Brain microvascular endothelial cell (primary cell): ENCODE measurements around the gene CASQ1.

Experiments used
- DNase-seq: peaks from one replicate; pipeline ENCODE4 v3.0.0-alpha.2; 2020
- H3K27ac ChIP-seq: fragments of 250-450 bp; sonication (Bioruptor Pico); 2 replicates; pipeline ENCODE4 v1.5.1; 2020; ENCODE audit warnings: mild to moderate bottlenecking, moderate library complexity
- H3K27me3 ChIP-seq: fragments of 250-450 bp; sonication (Bioruptor Pico); replicated peaks from 2 replicates; pipeline ENCODE4 v1.5.1; 2020; ENCODE audit warnings: mild to moderate bottlenecking
- H3K36me3 ChIP-seq: fragments of 250-450 bp; sonication (Bioruptor Pico); replicated peaks from 2 replicates; pipeline ENCODE4 v1.5.1; 2020; ENCODE audit warnings: mild to moderate bottlenecking
- H3K4me3 ChIP-seq: 2 replicates; pipeline ENCODE4 v1.5.1; 2011; ENCODE audit warnings: low read depth, mild to moderate bottlenecking, control low read depth, low read length, moderate library complexity
- in situ Hi-C: cut with HindIII; loops from 2 replicates; pipeline ENCODE4 v1.10.0; 2017; ENCODE audit warnings: low sequenced_read_pairs, low pct_ligation_motif_present
- TF ChIP-seq, protein P1 (sequence below): IDR thresholded peaks from 2 replicates; pipeline ENCODE4 v1.5.1; 2011; ENCODE audit warnings: low read depth, mild to moderate bottlenecking, moderate library complexity, low read length, control low read depth, inconsistent platforms; ENCODE audit errors: missing control alignments

Gene CASQ1

DNA sequence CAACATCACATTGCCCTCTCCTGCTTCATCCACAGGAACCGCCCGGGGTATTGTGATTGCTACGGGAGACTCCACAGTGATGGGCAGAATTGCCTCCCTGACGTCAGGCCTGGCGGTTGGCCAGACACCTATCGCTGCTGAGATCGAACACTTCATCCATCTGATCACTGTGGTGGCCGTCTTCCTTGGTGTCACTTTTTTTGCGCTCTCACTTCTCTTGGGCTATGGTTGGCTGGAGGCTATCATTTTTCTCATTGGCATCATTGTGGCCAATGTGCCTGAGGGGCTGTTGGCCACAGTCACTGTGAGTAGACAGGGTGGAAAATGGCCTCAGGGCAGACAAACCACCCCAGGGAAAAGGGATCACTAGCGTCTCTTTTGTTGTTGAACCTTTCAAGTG lies 26.3 kb upstream of the CASQ1 start:
- in situ Hi-C loops, result no loop called here
- Histone ChIP-seq H3K27ac (no peak overlapping the region), H3K27me3 (no peaks in the 10 kb centered on the region), H3K4me3 (no peak overlapping the region), H3K36me3 (no peaks in the 10 kb centered on the region)
- no peak for DNase-seq
- TF ChIP-seq, protein P1, sequence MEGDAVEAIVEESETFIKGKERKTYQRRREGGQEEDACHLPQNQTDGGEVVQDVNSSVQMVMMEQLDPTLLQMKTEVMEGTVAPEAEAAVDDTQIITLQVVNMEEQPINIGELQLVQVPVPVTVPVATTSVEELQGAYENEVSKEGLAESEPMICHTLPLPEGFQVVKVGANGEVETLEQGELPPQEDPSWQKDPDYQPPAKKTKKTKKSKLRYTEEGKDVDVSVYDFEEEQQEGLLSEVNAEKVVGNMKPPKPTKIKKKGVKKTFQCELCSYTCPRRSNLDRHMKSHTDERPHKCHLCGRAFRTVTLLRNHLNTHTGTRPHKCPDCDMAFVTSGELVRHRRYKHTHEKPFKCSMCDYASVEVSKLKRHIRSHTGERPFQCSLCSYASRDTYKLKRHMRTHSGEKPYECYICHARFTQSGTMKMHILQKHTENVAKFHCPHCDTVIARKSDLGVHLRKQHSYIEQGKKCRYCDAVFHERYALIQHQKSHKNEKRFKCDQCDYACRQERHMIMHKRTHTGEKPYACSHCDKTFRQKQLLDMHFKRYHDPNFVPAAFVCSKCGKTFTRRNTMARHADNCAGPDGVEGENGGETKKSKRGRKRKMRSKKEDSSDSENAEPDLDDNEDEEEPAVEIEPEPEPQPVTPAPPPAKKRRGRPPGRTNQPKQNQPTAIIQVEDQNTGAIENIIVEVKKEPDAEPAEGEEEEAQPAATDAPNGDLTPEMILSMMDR, result no peak

DNA sequence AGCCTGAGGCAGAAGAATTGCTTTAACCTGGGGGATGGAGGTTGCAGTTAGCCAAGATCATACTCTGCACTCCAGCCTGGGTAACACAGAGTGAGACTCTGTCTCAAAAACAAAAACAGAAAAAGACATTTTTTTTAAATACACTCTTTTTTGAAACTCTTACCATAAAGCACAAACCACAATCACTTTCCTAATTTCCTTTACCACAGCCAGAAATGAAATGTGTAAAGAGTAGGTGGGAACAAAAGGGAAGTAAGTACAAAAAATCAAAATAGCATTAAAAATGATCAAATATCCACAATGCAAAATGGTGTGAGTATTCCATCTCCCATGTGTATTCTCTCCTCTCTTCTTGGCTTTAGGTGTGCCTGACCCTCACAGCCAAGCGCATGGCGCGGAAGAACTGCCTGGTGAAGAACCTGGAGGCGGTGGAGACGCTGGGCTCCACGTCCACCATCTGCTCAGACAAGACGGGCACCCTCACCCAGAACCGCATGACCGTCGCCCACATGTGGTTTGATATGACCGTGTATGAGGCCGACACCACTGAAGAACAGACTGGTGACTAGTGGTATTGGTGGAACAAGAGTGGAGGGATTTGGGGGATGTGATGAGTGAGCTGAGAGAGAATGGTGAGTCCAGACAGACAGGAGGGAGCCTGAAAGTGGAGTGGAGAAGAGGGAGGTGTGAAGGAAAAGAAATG lies 24.1 kb upstream of the CASQ1 start:
- no peaks in the 10 kb centered on the region for H3K27me3 ChIP-seq
- H3K27ac ChIP-seq, result no peak overlapping the region
- no peak for DNase-seq
- H3K4me3 ChIP-seq, result no peak overlapping the region
- in situ Hi-C loops, result no loop called here
- TF ChIP-seq, protein P1, result no peak
- H3K36me3 ChIP-seq, result no peaks in the 10 kb centered on the region

DNA sequence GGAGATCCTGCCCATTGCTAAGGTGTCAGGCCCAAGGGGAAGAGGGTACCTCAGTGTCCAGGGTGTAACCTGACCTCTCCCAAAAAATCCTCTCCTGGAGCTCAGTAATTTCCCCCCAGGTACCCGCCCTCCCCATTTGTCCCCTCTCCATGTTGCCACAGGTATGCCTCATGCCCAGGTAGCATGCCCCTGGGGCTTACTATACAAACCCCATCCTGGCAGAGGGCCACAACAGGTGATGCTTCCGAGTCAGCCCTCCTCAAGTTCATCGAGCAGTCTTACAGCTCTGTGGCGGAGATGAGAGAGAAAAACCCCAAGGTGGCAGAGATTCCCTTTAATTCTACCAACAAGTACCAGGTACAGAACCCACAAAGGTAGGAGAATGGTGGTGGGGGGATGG lies 23.3 kb upstream of the CASQ1 start:
- TF ChIP-seq, protein P1, result no peak
- no peaks in the 10 kb centered on the region for H3K36me3 ChIP-seq
- H3K27me3 ChIP-seq, result no peaks in the 10 kb centered on the region
- H3K27ac ChIP-seq, result no peak overlapping the region
- no peak for DNase-seq
- in situ Hi-C loops, result no loop called here
- H3K4me3 ChIP-seq, result no peak overlapping the region

DNA sequence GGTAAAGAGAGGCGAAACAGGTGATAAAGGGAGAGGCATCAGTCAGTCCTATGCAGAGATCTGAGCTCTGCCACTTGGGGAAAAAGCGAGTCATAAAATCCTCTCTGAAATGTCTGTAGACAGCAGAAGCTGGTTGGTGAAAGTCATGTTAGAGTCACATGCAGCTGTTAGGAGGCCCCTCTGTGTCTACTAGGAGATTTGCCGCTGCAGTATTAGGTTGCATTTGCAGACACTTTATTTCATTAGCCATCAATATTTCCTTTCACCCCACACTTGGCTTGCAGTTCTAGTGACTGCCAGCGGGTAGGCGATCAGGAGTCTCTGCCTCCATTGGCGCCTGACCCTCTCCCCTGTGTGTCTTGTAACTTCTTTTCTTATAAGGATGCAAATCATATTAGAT lies 22.8 kb upstream of the CASQ1 start:
- Histone ChIP-seq H3K27ac (no peak overlapping the region), H3K27me3 (no peaks in the 10 kb centered on the region), H3K36me3 (no peaks in the 10 kb centered on the region), H3K4me3 (no peak overlapping the region)
- DNase-seq, result no peak
- in situ Hi-C loops, result no loop called here
- TF ChIP-seq, protein P1, result peak; percentile 13

DNA sequence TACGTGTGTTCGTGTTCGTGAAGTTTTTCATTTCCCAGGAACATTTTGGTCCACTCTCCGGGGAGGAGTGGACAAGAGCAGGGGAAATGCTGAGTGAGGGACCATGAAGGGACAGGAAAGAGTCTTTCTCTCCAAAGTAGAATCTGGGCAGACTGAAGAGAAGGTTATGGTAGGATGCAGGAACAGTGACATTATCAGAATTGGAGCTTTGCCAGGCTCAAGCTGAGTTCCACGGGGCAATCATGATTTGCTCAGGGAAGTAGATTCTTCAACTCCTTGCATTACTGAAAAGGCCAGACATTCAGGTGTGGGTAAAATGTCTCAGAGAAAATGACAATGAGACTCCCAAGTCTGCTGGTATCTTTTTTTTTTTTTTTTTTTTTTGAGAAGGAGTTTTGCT lies 22.4 kb upstream of the CASQ1 start:
- Histone ChIP-seq H3K36me3 (no peaks in the 10 kb centered on the region), H3K27ac (no peak overlapping the region), H3K27me3 (no peaks in the 10 kb centered on the region), H3K4me3 (no peak overlapping the region)
- in situ Hi-C loops, result no loop called here
- TF ChIP-seq, protein P1, result no peak
- DNase-seq, result no peak
